Renal cortical epithelial cell (primary cell): ENCODE data around the gene DSCAM. TPM values are rescaled to one million over a fixed set of nuclear protein-coding genes. Genes with fewer than 3 reads are reported as not detected.

Experiments
- DNase-seq: peaks from one replicate; pipeline ENCODE4 v3.0.0-alpha.2; 2011; ENCODE audit warnings: low read depth
- total RNA-seq: library from RNA; depleted of rRNA; stranded (reverse); fragments of >200 nt; gene quantifications from 2 replicates; pipeline ENCODE4 v1.2.3, GENCODE V29; 2014

The DSCAM gene
- total RNA-seq, 1 donor from 2014 or later = not detected

DNA sequence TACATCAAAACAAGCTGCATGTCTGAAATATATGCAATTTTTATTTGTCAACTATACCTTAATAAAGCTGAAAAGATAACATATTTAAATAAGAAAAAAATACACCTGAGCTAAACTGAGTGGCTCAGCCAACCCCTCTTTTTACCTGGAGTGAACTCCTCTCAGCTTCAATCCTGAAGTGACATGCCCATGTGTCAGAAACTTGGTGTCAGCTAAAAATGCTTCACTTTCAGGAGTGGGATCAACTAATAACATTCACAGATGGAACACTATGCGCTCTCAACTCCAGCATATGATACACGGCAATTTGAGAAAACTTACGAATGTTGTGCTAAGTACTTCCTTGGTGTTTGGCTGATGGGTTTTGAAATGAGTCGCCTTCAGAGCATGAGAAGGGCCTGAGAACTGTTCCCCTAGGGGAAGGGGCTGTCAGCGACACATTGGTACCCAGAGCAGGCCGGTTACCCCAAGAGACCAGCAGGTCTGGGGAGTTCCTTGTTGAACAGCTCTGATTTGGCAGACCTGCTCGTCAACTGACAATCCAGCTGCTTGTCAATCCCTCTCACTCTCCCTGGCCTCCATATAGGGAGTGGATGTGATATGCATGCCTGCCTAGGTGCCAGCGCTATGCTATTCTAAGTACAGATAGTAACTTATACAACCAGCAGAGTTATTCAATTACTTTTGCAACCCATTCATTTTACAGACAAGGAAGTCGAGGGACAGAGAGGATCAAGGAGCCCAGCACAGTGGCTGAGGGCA, 712.0 kb downstream of the DSCAM start:
- DNase-seq = no peak

DNA sequence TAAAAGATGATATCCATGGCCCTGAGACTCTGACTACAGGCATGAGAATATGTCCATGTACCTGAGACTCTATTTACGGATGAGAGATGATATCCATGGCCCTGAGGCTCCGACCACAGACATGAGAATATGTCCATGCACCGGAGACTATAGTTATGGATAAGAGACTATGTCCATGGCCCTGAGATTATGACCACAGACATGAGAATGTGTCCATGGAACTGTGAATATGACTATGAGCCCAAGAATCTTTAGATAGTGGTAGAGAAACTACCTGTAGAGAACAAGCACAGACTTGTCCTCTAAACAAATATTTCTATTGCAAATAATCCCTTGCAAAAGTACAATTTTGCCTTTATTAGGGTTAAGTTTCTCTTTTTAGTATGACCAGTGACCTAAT, 716.5 kb downstream of the DSCAM start:
- no peak for DNase-seq

DNA sequence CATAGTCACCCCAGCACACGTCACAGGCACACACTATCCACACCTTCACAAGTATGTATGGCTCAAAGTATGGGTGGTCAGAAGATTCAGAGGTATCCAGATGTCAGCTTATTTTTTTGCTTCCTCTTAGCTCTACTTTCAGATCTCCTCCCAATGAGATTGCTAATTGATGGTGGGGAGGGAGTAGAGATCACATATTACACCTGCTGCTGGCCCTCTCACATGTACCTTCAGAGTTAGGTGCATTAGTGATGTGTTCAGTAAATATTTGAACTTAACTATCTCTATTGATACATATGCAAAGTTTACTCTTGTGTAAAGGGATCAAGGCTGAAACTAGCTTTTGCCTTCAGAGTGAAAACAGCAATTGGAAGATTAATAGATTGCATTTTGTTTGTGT, 717.1 kb downstream of the DSCAM start:
- no peak for DNase-seq

DNA sequence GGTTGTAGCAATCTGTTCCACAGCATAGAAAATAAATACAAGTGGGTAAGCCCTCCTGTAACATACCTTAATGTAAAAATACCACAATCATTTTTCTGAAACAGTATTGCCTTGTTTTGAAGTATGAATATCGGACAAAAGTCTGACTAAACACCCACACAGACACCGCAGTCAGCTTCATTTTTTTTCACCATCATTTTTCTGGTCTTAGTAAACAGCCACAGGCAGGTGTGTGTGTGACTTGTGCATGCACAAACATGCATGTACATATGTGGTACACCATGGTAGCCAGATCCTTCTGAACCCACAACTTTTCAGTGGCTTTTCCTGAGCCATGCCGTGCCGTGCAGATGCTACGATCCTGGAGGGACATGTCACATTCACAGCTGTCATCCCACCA, 718.1 kb downstream of the DSCAM start:
- DNase-seq = no peak

DNA sequence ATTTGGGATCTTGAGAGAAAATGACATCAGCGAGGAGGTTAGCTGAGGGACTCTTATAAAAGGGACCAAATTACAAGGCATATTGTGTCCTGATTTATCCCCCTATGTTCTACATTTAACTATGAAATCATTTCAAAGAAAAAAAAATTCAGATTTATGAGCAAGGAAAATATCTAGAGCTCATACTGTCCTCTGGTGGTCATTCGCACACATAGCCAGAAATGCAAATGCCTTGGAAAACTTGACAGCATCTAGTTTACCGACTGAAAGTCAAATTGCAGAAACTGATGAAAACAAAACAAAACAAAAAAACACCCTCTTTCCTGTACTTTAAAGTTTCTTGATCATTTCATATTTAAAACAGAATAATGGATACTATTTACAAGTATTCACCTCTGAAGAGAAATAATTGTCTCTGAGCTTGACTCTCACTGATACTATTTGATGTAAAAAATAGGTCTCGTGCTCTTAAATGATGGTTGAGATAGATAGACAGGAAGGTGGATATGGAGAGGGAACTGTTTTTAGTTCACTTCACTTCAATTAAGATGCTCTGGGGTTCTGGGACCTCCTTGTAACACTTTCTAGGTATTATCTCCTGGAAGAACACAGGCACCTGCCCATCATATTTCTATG, 725.9 kb downstream of the DSCAM start:
- peak; percentile 26 for DNase-seq

DNA sequence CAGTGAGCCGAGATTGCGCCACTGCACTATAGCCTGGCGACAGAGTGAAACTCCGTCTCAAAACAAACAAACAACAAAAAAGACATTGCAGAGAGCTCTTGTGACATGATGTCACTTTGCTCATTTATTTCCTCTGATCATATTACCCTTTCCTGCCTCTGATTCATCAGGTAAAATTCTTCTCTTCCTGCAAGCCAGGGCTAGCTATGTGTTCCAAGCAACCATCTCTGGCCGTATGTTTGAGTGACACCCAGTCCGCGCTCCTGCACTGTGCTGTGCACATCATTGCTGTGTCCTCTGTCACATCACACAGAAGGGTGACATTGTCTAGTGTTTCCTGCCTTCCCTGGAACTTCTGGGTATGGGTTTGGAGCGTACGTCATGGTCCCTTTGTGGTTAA, 728.4 kb downstream of the DSCAM start:
- no peak for DNase-seq

DNA sequence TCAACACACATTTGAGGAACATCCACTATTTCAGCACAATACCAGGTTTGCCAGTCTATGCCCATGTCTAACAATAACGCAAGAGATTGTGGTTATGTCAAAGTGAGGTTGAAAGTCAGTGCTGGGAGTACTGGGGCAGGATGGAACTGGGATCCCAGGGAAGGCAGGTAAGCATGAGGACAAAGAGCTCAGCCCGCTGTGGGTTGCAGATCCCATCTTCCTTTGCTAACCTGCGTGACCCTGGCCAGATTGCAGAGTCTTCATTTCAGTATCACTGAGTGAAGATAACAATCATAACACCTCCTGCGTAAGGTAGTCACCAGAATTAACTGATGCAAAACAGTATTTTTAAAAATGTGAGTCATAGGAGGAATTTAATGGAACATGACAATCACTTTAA, 729.7 kb downstream of the DSCAM start:
- DNase-seq = no peak

DNA sequence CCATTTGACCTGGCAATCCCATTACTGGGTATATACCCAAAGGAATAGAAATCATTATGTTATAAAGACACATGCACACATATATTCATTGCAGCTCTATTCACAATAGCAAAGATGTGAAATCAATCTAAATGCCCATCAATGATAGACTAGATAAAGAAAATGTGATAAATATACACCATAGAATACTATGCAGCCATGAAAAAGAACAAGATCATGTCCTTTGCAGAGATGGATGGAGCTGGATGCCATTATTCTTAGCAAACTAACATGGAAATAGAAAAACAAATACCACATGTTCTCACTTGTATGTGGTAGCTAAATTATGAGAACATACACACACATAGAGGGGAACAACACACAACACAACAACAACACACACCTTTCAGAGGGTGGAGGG, 731.2 kb downstream of the DSCAM start:
- no peak for DNase-seq

DNA sequence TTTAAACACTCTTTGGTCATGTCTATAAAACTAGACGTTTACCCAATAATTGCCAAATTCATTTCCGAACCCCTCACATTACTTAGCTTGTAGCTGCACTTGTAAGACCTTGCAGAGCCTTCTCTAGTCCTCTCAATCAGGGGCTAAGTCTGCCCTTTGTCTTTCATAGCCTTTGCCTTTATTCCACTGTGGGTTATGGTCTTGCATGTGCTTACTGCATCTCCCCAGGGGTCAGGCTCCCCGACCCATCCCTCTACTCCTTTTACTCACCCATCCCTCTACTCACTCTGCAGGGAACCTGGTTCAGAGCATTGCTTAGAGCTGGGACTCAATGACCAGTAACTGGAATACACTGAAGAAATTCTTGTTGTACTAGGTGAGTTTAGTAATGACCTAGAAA, 744.3 kb downstream of the DSCAM start:
- no peak for DNase-seq

DNA sequence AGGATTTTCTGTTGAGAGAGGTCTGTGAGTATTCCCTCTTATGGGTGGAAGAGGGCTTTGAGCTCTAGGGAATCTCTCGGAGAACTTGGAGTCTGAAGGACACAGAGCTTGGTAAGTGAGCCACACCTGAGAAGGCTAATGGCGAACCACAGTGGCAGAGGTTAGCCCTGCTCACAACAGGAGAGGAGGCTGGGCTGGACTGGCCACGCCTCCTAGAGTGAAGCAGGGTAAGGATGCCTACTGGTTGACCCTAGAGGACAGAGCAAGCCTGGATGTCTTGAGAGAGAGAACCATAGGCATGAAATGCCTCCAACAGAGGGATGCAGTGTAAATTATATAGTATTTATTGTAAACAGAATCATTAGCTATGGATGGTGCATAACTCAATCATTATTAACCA, 747.1 kb downstream of the DSCAM start:
- no peak for DNase-seq

DNA sequence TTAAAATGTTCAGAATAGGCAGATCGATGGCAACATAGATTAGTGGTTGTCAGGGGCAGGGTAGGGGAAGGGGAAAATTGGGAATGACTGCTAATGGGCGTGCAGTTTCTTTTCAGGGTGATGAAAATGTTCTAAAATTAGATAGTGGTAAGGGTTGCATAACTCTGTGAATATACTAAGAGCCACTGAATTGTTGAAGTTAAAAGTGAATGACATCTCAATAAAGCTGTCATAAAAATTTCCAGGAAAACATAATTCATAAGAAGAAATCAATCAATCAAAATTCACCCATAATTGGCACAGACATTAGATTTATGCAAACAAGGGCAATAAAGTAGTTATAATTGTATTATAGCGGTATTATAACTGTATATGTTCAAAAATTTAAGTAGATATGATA, 751.5 kb downstream of the DSCAM start:
- no peak for DNase-seq

DNA sequence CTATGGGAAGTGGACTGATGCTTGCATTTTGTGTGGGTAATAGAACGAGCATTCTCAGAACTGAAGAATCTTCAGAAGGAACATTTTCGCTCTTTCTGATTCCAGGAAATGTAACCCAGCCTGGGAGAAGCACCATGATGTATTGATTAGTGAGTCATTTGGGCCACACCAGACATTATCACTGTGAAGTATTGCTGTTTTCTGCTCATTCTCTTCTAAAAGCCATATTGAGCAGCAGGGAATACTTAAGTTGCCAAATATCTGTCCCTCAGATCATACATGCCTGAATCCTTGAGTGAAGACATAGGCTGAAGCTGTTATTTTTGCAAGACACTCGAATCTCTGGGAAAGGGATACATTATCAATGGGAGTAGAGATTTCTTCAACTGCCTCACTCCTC, 766.6 kb downstream of the DSCAM start:
- no peak for DNase-seq

DNA sequence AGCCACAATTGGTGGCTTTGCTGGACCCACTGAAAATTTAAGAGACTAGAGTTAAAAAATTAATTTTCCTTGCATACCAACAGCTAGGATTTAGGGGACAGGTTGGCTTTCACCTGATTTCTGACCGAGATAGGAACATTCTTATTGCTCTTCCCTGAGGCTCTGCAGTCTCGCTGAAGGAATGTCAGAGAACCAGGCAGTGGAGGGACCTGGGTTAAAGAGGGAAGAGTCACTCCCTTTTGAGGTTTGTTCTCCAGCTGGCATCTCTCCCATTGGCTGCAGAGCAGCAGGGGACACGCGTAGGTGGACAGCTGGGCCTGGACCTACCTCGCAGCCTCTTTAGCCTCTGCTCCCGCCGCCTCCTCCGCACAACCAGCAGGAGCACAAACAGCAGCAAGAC, 772.2 kb downstream of the DSCAM start:
- DNase-seq = no peak

DNA sequence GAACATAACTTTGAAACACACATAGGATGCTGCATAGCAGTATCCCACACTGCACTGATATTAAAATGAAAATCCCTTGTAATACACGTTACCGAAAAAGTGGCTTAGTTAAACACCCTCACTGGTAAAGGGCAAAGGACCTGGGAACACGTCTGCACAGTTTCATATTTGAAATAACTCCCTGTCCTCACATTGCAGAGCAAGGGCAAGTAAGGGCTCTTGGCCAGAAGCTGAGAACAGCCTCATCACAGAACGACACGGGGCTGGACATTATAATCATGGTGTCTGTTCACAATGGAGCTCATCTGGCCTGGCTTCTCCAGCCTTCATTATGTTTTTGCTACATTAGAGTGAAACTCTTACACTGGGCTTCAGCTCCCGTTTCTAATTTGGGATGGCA, 772.8 kb downstream of the DSCAM start:
- no peak for DNase-seq

DNA sequence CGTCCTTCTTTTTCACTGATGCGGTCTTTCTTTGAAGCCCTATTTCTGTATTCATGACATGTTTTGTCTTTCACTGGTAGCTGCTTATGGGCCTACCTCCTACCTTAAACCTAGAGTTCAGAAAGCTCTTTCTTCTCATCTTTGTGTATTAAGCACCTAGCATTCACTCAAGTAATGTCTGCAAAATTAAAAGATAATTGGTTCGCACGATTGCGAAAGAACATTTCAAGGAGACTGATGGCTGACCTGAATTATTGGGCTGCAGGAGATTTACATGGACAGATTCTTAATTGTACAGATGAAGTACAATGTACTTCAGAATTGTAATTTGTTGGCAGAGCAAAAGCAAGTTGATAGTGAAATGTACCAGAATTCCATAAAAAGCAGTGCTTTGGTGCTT, 773.3 kb downstream of the DSCAM start:
- DNase-seq = no peak

DNA sequence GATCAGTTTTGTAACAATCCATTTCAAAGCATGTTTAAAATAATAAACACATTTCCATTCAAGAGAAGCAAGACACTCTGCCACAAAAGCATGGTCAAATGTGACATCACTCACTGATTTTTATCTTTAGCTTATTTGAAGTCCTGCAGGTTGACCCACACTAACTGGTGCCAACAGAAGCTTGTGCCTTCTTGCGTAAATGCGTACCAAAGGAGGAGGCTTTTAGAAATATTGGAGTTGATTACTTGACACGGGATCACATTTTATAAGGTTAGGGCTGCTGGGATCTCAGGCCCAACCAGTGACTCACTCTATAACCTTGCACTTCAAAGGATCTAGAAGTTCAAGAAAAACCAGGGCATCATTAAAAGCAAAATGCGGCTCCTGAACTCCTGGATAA, 776.1 kb downstream of the DSCAM start:
- no peak for DNase-seq

DNA sequence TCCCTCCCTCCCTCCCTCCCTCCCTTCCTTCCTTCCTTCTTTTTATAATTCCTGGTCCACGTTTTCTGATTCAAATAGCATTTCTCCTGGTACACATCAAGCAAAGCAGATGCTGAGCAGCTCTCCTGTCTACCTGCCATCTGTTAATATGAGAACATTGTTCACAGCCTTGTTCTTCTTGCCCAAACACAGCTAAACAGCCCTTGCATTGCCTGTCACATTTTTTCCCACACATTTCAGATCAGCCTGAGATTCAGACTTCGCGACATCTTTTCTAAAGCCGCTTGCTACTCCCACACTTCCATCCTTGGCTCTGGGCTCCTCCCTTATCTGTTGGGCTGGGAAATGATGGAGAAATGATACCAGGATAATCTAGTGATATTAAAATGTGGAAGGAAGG, 779.2 kb downstream of the DSCAM start:
- DNase-seq = no peak

DNA sequence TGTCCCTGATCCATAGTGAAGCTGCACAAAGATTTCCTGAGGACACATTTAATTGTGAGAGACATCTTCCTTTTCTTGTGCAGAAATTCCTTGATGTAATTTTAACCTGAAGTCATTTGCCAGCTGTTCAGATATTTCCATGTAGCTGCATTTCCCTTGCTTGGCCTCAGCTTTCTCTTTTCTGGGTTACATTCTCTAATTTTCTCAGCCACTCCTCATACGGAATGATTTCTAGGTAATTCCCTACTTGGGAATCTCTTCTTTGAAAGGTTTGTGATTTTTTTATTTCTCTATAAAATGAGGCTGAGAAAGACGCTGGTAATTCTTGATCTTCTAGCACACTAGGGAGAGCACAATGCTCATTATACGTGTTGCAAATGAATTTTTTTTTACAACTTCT, 780.7 kb downstream of the DSCAM start:
- no peak for DNase-seq

DNA sequence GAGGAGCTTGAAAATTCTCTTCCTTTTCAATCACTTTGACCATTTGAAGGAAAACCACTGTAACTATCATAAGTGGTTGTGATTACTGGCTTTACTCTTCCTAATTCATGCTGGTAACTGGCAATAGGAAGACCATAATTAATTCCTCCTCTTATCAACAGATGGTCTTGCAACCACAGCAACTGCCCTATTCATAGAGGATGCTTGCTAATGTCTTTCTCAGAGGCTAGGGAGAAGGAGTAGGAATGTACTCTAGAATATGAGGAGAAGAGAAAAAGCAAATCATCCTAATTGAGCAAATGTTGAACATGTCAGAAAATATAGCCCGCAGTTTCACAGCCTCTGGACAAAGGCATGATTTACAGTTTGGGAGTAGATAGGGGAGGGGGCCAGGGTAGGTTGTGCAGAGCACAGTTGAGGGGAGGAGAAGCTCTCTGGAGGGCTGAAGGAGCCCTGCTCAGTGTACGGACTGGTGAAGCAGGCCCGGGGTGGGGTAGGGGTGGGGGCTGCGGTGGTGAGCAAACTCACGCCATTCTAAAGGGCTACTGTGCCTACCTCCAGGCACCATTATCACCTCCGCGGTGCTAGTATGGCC, 786.8 kb downstream of the DSCAM start:
- no peak for DNase-seq

DNA sequence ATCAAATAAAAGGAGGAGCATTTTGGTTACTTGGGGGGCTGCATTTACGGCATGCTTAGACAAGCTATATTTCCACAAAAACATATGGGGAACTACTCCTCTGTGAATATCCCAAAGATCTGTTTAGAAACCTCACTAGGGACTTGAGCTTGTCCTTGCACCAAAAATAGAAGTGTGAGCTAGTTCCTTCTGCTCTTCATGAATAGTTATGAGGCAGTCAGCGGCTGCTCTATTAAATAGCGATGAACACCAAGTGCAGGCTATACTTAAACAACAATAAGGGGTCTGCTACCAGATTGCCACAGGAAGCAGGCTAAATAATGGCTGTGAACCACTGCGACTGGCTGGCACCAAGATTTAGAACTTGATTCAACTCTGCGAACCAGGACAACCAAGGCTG, 789.6 kb downstream of the DSCAM start:
- DNase-seq = no peak

DNA sequence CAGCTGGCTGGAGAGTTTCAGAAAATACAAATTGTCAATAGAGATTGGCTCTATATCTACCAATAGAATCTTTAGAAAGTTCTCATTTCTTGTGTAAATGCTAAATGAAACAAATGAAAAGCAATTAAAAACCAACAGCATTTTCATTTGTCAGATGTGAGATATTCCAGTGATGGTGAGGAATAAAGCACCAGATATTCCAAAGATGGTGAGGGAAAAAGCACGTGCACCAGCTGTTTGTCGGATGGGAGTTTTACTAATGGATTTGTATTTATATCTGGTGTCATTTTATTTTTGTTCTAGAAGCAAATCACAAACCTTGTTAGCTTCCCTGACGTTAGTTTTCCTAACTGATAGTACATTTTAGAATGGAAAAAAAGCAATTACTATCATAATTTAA, 790.9 kb downstream of the DSCAM start:
- DNase-seq = no peak

DNA sequence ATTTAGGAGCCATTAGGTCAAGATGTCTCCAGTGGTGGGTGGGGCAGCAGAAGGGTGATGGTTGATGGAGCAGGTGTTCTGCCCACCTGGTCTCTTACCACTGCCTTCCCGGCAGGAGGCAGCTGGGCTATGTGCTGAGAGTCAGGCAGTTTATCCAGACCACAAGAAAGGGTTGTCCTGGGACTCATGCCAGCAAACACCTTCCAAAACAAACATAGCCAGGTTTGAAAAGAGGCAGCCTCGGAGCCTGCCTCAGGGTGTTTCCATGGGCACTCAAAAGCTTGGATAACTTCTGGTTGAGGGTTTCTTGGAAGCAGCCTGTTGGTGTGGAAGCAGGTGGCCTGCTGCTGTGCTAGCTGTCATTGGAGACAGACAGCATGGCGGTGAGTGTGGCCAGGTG, 792.6 kb downstream of the DSCAM start:
- DNase-seq = peak; percentile 43

DNA sequence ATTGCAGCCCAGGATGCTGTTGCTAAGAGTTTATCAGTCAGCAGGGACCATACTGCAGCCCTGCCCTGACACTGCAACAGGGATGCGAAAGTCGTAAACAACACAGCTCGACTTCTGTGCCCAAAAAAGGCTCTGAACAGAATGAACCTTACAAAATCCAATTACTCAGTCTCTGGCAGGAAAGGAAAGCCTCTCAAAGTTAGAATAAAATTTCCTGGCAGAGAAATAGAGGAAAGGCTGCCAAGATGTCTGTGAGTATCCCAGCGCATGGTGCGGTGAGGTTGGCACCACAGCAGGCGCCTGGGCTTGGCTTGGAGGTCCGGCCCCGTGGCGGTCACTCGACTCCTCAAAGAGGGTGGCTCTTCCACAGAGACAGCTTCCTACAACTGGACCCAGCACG, 794.0 kb downstream of the DSCAM start:
- no peak for DNase-seq

DNA sequence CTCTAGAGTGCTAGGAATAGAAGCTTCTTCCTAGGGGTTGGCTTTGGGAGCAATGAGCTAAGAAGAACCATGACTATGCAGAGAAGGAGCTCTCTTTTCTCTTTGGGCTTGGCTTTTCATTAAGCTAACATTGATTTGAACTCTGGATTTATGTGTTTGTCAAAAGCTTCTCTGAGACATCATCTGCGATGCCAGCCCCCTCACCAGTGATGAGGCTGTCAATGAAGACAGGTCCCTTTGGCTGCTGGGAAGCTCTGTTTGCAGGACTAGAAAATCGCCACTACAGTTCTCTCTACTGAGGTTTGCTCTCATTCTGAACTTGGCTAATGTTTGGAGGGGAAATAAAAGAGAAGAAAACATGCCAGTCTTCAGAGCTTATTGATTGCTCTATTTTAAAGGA, 794.7 kb downstream of the DSCAM start:
- DNase-seq = no peak
